Measurements from ENCODE around the gene IGSF23. TPM values are rescaled to one million over a fixed set of nuclear protein-coding genes. Genes with fewer than 3 reads are reported as not detected.
A peak's percentile ranks its signal among the peaks of the same experiment; 100 is the strongest.

Gene IGSF23
- total and polyA plus RNA-seq, 4 donors = 0.47 to 11.4 (median 3.3) TPM

- H3K4me3 ChIP-seq (ENCODE audit: low read depth in 1 of 3, low read length in 3 of 3) = no peak overlapping the region
- 83% methylated on average over 7 of the region's 7 CpGs for WGBS
- no peaks in the 10 kb centered on the region for H3K9me3 ChIP-seq (ENCODE audit: control insufficient read depth in 4 of 4, low read length in 3 of 4)
- H3K4me1 ChIP-seq (ENCODE audit: control insufficient read depth in 4 of 4, insufficient read depth in 4 of 4, low read length in 3 of 4) = peaks cover 0 to 6% (median 3%) of the 10 kb centered on the region in 4 donors
- DNase-seq (ENCODE audit: low spot score) = no peak
- no peak for TF ChIP-seq YY1 (IDR thresholded peaks at IDR 0.05)
- TF ChIP-seq GABPA (IDR thresholded peaks at IDR 0.05 in 1 of 2, conservative IDR thresholded peaks at IDR 0.05 in 1 of 2) = no peak
- no peak for TF ChIP-seq MAX (IDR thresholded peaks at IDR 0.05)
- TF ChIP-seq EGR1 (IDR thresholded peaks at IDR 0.05; ENCODE audit: low read depth in 2 of 2) = no peak
- no peak for TF ChIP-seq CTCF (IDR thresholded peaks at IDR 0.05; ENCODE audit: low read depth, low read length, missing input control)
- TF ChIP-seq NR2F2 (IDR thresholded peaks at IDR 0.05) = no peak
- no peak for TF ChIP-seq HNF4A (conservative IDR thresholded peaks at IDR 0.05)
- no peaks in the 10 kb centered on the region for H3K27me3 ChIP-seq (ENCODE audit: control insufficient read depth in 4 of 4, insufficient read depth in 4 of 4, low read length in 3 of 4)
- no peak overlapping the region for H3K27ac ChIP-seq (ENCODE audit: low read depth in 1 of 2, low read length in 2 of 2)
- H3K36me3 ChIP-seq (ENCODE audit: control insufficient read depth in 4 of 4, insufficient read depth in 3 of 4, low read depth in 1 of 4, low read length in 3 of 4) = peaks cover 6 to 57% (median 35%) of the 10 kb centered on the region in 4 donors
- H3K9ac ChIP-seq (ENCODE audit: low read depth in 1 of 2, low read length in 2 of 2) = no peak overlapping the region
These were observed 48.5 kb downstream of the IGSF23 start for GRCh38 chr19:44661904-44662303.

GRCh38 chr19:44662691-44663385, 49.5 kb downstream of the IGSF23 start:
- no peak for DNase-seq (ENCODE audit: low spot score)
- H3K27ac ChIP-seq (ENCODE audit: low read depth in 1 of 2, low read length in 2 of 2) = no peak overlapping the region
- H3K36me3 ChIP-seq (ENCODE audit: control insufficient read depth in 4 of 4, insufficient read depth in 3 of 4, low read depth in 1 of 4, low read length in 3 of 4) = peaks cover 6 to 52% (median 33%) of the 10 kb centered on the region in 4 donors

More at GRCh38 chr19:44662691-44663385, 49.5 kb downstream of the IGSF23 start:
- no peaks in the 10 kb centered on the region for H3K9me3 ChIP-seq (ENCODE audit: control insufficient read depth in 4 of 4, low read length in 3 of 4)
- whole genome bisulfite sequencing = 85% methylated on average over 7 of the region's 7 CpGs
- H3K9ac ChIP-seq (ENCODE audit: low read depth in 1 of 2, low read length in 2 of 2) = no peak overlapping the region
- no peak overlapping the region for H3K4me3 ChIP-seq (ENCODE audit: low read depth in 1 of 3, low read length in 3 of 3)
- H3K4me1 ChIP-seq (ENCODE audit: control insufficient read depth in 4 of 4, insufficient read depth in 4 of 4, low read length in 3 of 4) = peaks cover 0 to 2% (median 0%) of the 10 kb centered on the region in 4 donors
- TF ChIP-seq NR2F2 (IDR thresholded peaks at IDR 0.05) = peak; percentile 66
- no peak for TF ChIP-seq REST (IDR thresholded peaks at IDR 0.05)
- TF ChIP-seq RXRA (IDR thresholded peaks at IDR 0.05) = peak in 1 of 2 donors; percentile 16
- no peak for TF ChIP-seq FOXA1 (IDR thresholded peaks at IDR 0.05)
- TF ChIP-seq CTCF (IDR thresholded peaks at IDR 0.05; ENCODE audit: low read depth, low read length, missing input control) = no peak
- no peak for TF ChIP-seq TAF1 (conservative IDR thresholded peaks at IDR 0.05)
- TF ChIP-seq EGR1 (IDR thresholded peaks at IDR 0.05; ENCODE audit: low read depth in 2 of 2) = no peak
- no peak for TF ChIP-seq HNF4A (conservative IDR thresholded peaks at IDR 0.05)
- TF ChIP-seq ZBTB33 (IDR thresholded peaks at IDR 0.05) = no peak
- TF ChIP-seq RAD21 (IDR thresholded peaks at IDR 0.05) = no peak
- no peak for TF ChIP-seq JUND (IDR thresholded peaks at IDR 0.05)
- TF ChIP-seq HNF4G (IDR thresholded peaks at IDR 0.05) = no peak
- no peak for TF ChIP-seq FOXA2 (IDR thresholded peaks at IDR 0.05)
- no peak for TF ChIP-seq SP1 (IDR thresholded peaks at IDR 0.05)
- TF ChIP-seq YY1 (IDR thresholded peaks at IDR 0.05) = no peak
- no peaks in the 10 kb centered on the region for H3K27me3 ChIP-seq (ENCODE audit: control insufficient read depth in 4 of 4, insufficient read depth in 4 of 4, low read length in 3 of 4)

All from liver (tissue), 9 donors.